Middle frontal gyrus (tissue), 1 donor: Measurements from ENCODE around the gene GSAP.

Experiments
- DNase-seq: peaks from one replicate; pipeline ENCODE4 v3.0.0-alpha.2; 2015; ENCODE audit warnings: low spot score; ENCODE audit errors: extremely low spot score

The GSAP gene

GRCh38 chr7:77409005-77409738 lies 7.0 kb downstream of the GSAP start:
- DNase-seq = no peak

- DNase-seq = no peak
These were observed 8.2 kb downstream of the GSAP start for GRCh38 chr7:77407906-77408305.

GRCh38 chr7:77406421-77406820 lies 9.7 kb downstream of the GSAP start:
- DNase-seq = no peak

GRCh38 chr7:77404641-77405040 lies 11.5 kb downstream of the GSAP start:
- no peak for DNase-seq

GRCh38 chr7:77403957-77404356 lies 12.2 kb downstream of the GSAP start:
- DNase-seq = no peak

- no peak for DNase-seq
These were observed 13.3 kb downstream of the GSAP start for GRCh38 chr7:77402818-77403217.

- no peak for DNase-seq
These were observed 15.1 kb downstream of the GSAP start for GRCh38 chr7:77401002-77401401.

- DNase-seq = no peak
These were observed 16.3 kb downstream of the GSAP start for GRCh38 chr7:77399816-77400215.

- DNase-seq = no peak
These were observed 19.1 kb downstream of the GSAP start for GRCh38 chr7:77396894-77397547.

GRCh38 chr7:77395626-77396025 lies 20.5 kb downstream of the GSAP start:
- no peak for DNase-seq

- DNase-seq = no peak
These were observed 22.2 kb downstream of the GSAP start for GRCh38 chr7:77393954-77394353.

- DNase-seq = no peak
These were observed 22.9 kb downstream of the GSAP start for GRCh38 chr7:77393261-77393660.

- DNase-seq = no peak
These were observed 24.9 kb downstream of the GSAP start for GRCh38 chr7:77391230-77391629.

GRCh38 chr7:77388055-77388641 lies 28.0 kb downstream of the GSAP start:
- no peak for DNase-seq

- DNase-seq = no peak
These were observed 29.9 kb downstream of the GSAP start for GRCh38 chr7:77386165-77386822.

GRCh38 chr7:77383333-77383740 lies 32.8 kb downstream of the GSAP start:
- no peak for DNase-seq

GRCh38 chr7:77382532-77382931 lies 33.6 kb downstream of the GSAP start:
- no peak for DNase-seq

- no peak for DNase-seq
These were observed 37.6 kb downstream of the GSAP start for GRCh38 chr7:77378584-77378983.

GRCh38 chr7:77370606-77371005 lies 45.5 kb downstream of the GSAP start:
- no peak for DNase-seq

GRCh38 chr7:77368974-77369373 lies 47.2 kb downstream of the GSAP start:
- DNase-seq = no peak

GRCh38 chr7:77367976-77368375 lies 48.2 kb downstream of the GSAP start:
- no peak for DNase-seq

GRCh38 chr7:77362905-77363304 lies 53.2 kb downstream of the GSAP start:
- no peak for DNase-seq
